Activated CD4-positive, CD25-positive, alpha-beta regulatory T cell treated with anti-CD3 and anti-CD28 coated beads, Interleukin-2, amount 50 U/mL, for 24 hours (primary cell): ENCODE measurements around the gene CYP2J2.
"Not testable (repeated sequence)": the region's sequence is repeated elsewhere in the genome, so short reads cannot be mapped to it uniquely, and the experiment has no call there.

Experiments
- ATAC-seq, 2 donors: fragments of 150-1000 bp; cut with Tn5 transposase; one replicate each; pipeline ENCODE4 v1.10.0; 2021; ENCODE audit warnings: mild to moderate bottlenecking in 1 of 2, moderate library complexity in 1 of 2

CYP2J2 gene

GRCh38 chr1:59857679-59858354 is 68.8 kb downstream of the CYP2J2 start:
- no peak for ATAC-seq

GRCh38 chr1:59856725-59857338 is 69.7 kb downstream of the CYP2J2 start:
- ATAC-seq = no peak

GRCh38 chr1:59855297-59855696 is 71.3 kb downstream of the CYP2J2 start:
- ATAC-seq = not testable (repeated sequence)

- ATAC-seq = no peak
Observed at GRCh38 chr1:59852117-59852516, 74.5 kb downstream of the CYP2J2 start.

- no peak for ATAC-seq
Observed at GRCh38 chr1:59846895-59847282, 79.7 kb downstream of the CYP2J2 start.

- ATAC-seq = no peak
Observed at GRCh38 chr1:59846209-59846894, 80.2 kb downstream of the CYP2J2 start.

GRCh38 chr1:59845091-59845490 is 81.5 kb downstream of the CYP2J2 start:
- no peak for ATAC-seq
